CD14-positive monocyte (primary cell): ENCODE measurements around the gene WDR72. TPM values are rescaled to one million over a fixed set of nuclear protein-coding genes. Genes with fewer than 3 reads are reported as not detected.

Experiments
- DNase-seq, 3 donors: peaks; one replicate each; pipeline ENCODE4 v3.0.0-alpha.2; 2011 to 2022
- H2AFZ ChIP-seq: 2 replicates; pipeline ENCODE4 v1.6.0; 2012; ENCODE audit warnings: mild to moderate bottlenecking, low read depth, low read length, inconsistent platforms; ENCODE audit not compliant: insufficient read depth, poor library complexity, severe bottlenecking
- H3K27ac ChIP-seq, 2 donors: 1 replicate in 1 of 2; 2 replicates in 1 of 2; pipeline ENCODE4 v1.5.1; 2012 to 2013; ENCODE audit warnings: low read length in 2 of 2, control low read depth in 1 of 2, inconsistent platforms in 1 of 2, low read depth in 1 of 2, mild to moderate bottlenecking in 1 of 2
- H3K27me3 ChIP-seq, 2 donors: one replicate each; pipeline versions ENCODE4 v1.6.0 to v1.6.1; 2011 to 2013; ENCODE audit warnings: low read length in 2 of 2; ENCODE audit not compliant: control insufficient read depth in 2 of 2, insufficient read depth in 2 of 2
- H3K36me3 ChIP-seq, 2 donors: replicated peaks in 1 of 2; 1 replicate in 1 of 2; 2 replicates in 1 of 2; pipeline versions ENCODE4 v1.5.1 to v1.6.1; 2012 to 2013; ENCODE audit warnings: low read length in 2 of 2, control low read depth in 1 of 2, inconsistent platforms in 1 of 2, mild to moderate bottlenecking in 1 of 2; ENCODE audit not compliant: insufficient read depth in 2 of 2, control insufficient read depth in 1 of 2
- H3K4me1 ChIP-seq, 2 donors: 1 replicate in 1 of 2; 2 replicates in 1 of 2; pipeline versions ENCODE4 v1.5.1 to v1.6.1; 2012 to 2013; ENCODE audit warnings: low read length in 2 of 2, control low read depth in 1 of 2, inconsistent platforms in 1 of 2, mild to moderate bottlenecking in 1 of 2, moderate library complexity in 1 of 2; ENCODE audit not compliant: insufficient read depth in 2 of 2, control insufficient read depth in 1 of 2
- H3K4me2 ChIP-seq: replicated peaks from 2 replicates; pipeline ENCODE3; 2012; ENCODE audit warnings: low read length, moderate library complexity, mild to moderate bottlenecking; ENCODE audit not compliant: poor library complexity, severe bottlenecking; ENCODE audit errors: extremely low read depth
- H3K4me3 ChIP-seq, 3 experiments: fragments of 200-600 bp in 1 of 3; sonication (generic) in 1 of 3; replicated peaks in 1 of 3; 1 replicate in 2 of 3; 2 replicates in 1 of 3; pipeline ENCODE4 v1.5.1; 2011 to 2013; ENCODE audit warnings: low read length in 3 of 3, mild to moderate bottlenecking in 3 of 3, control low read depth in 2 of 3, low read depth in 2 of 3, inconsistent platforms in 1 of 3, moderate library complexity in 1 of 3
- H3K79me2 ChIP-seq: 2 replicates; pipeline ENCODE4 v1.6.0; 2012; ENCODE audit warnings: mild to moderate bottlenecking, control low read depth, inconsistent platforms, low read length, moderate library complexity; ENCODE audit not compliant: insufficient read depth
- H3K9ac ChIP-seq: 2 replicates; pipeline ENCODE4 v1.6.0; 2017; ENCODE audit warnings: low read length, mild to moderate bottlenecking; ENCODE audit not compliant: insufficient read depth, poor library complexity, severe bottlenecking
- H3K9me3 ChIP-seq, 2 donors: replicated peaks in 1 of 2; 1 replicate in 1 of 2; 2 replicates in 1 of 2; pipeline versions ENCODE4 v1.5.1 to v1.6.1; 2012 to 2013; ENCODE audit warnings: low read length in 2 of 2, control low read depth in 1 of 2; ENCODE audit not compliant: control insufficient read depth in 1 of 2, insufficient read depth in 1 of 2
- H4K20me1 ChIP-seq: 2 replicates; pipeline ENCODE4 v1.6.0; 2012; ENCODE audit warnings: mild to moderate bottlenecking, low read length, control low read depth, moderate library complexity; ENCODE audit not compliant: insufficient read depth
- H3K27ac Mint-ChIP-seq, 7 donors: one replicate each; pipeline ENCODE4 v1.8.0; 2020; ENCODE audit warnings: mild to moderate bottlenecking in 7 of 7, mixed read lengths in 7 of 7, moderate library complexity in 6 of 7, inconsistent platforms in 2 of 7
- H3K27me3 Mint-ChIP-seq, 3 donors: one replicate each; pipeline ENCODE4 v1.8.0; 2021 to 2022; ENCODE audit warnings: low read depth in 3 of 3, mild to moderate bottlenecking in 3 of 3, mixed read lengths in 3 of 3, moderate library complexity in 3 of 3, inconsistent platforms in 1 of 3
- H3K36me3 Mint-ChIP-seq, 2 donors: one replicate each; pipeline ENCODE4 v1.8.0; 2020; ENCODE audit warnings: mixed read lengths in 2 of 2, inconsistent platforms in 1 of 2, mild to moderate bottlenecking in 1 of 2
- H3K4me1 Mint-ChIP-seq: one replicate; pipeline ENCODE4 v1.8.0; 2020; ENCODE audit warnings: mild to moderate bottlenecking, mixed read lengths
- H3K4me3 Mint-ChIP-seq, 2 donors: one replicate each; pipeline ENCODE4 v1.8.0; 2020; ENCODE audit warnings: mild to moderate bottlenecking in 2 of 2, mixed read lengths in 2 of 2, moderate library complexity in 1 of 2
- H3K9me3 Mint-ChIP-seq, 7 donors: one replicate each; pipeline ENCODE4 v1.8.0; 2020 to 2022; ENCODE audit warnings: mixed read lengths in 7 of 7, mild to moderate bottlenecking in 6 of 7, moderate library complexity in 6 of 7, inconsistent platforms in 2 of 7
- WGBS: methylation state at CpG from one replicate; pipeline ENCODE4 v1.1.5; 2013; ENCODE audit warnings: missing lambda C conversion rate; ENCODE audit not compliant: insufficient coverage; 5-methylcytosine and 5-hydroxymethylcytosine counted together
- intact Hi-C, 2 donors: fragments of 100-400 bp; cut with micrococcal nuclease; formaldehyde crosslinking; loops; one replicate each; pipeline versions ENCODE4 v1.15.0 to v1.15.1; 2023
- polyA plus RNA-seq, 3 donors: library from polyadenylated mRNA; depleted of rRNA in 1 of 3; unstranded in 2 of 3; stranded (reverse) in 1 of 3; fragments of 300-500 nt in 2 of 3; fragments of >200 nt in 1 of 3; fragmentation: Illumina TruSeq in 2 of 3; gene quantifications; 1 replicate in 2 of 3; 2 replicates in 1 of 3; pipeline ENCODE4 v1.2.3, GENCODE V29; 2012 to 2021
- TF ChIP-seq, protein P1 (sequence below): fragments of 200-600 bp; IDR thresholded peaks from one replicate; pipeline ENCODE4 v1.8.0; 2022; ENCODE audit warnings: antibody characterized with exemption, mild to moderate bottlenecking

The WDR72 gene
- polyA plus RNA-seq, 3 donors: not detected

DNA sequence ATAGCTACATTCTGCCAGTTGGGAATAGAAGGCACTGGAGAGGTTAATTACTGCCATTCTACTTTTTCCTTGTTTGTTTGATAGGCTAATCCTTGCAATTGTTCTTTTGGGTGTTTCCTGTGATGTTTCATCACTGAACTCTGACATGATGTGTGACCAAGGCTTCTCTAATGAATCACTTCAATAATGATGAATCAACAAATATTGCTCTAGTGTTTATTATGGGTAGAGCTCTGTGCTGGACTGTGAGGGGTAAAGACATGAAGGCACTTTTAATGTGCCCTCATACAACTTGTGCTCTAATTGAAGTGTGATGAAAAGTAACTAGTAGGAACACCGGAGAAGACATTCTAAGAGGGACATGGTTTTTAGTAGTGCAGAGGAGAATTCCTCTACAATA lies 233.6 kb downstream of the WDR72 start:
- no peaks in the 10 kb centered on the region for H3K4me1 Mint-ChIP-seq
- intact Hi-C loops: no loop called here
- no peaks in the 10 kb centered on the region for H3K36me3 Mint-ChIP-seq

DNA sequence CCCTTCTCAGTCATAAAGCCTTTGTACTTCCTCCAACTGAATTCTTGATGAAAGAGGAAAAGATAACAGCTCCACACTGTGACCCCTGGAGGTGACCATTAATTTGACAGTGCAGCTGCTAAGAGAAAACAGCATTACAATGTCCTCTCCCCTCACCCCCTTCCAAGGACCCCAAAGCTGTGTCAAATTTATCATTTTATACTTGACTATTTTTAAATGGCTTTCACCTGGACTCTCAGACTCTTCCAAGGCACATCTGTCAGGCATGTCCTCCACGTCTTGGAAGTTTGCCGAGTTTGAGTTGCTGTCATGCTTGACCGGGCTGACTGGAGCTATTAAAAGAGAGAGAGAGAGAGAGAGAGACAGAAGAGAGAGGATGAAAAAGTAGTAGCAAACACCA lies 236.5 kb downstream of the WDR72 start:
- intact Hi-C loops: no loop called here
- Histone ChIP-seq H3K79me2 (no peaks in the 10 kb centered on the region), H2AFZ (no peak overlapping the region), H3K4me2 (no peak overlapping the region), H3K4me1 (no peaks in the 10 kb centered on the region), H3K27me3 (no peaks in the 10 kb centered on the region), H3K9ac (no peak overlapping the region), H3K36me3 (no peaks in the 10 kb centered on the region), H3K27ac (no peak overlapping the region), H3K4me3 (no peak overlapping the region), H3K9me3 (no peaks in the 10 kb centered on the region), H4K20me1 (no peaks in the 10 kb centered on the region)
- WGBS: no CpG with 5 or more reads among the region's 3 CpGs
- Mint-ChIP-seq H3K27ac (no peak overlapping the region), H3K36me3 (no peaks in the 10 kb centered on the region), H3K9me3 (peaks cover 0 to 2% (median 0%) of the 10 kb centered on the region in 7 donors), H3K4me1 (no peaks in the 10 kb centered on the region), H3K4me3 (no peak overlapping the region), H3K27me3 (no peaks in the 10 kb centered on the region)
- TF ChIP-seq, protein P1, sequence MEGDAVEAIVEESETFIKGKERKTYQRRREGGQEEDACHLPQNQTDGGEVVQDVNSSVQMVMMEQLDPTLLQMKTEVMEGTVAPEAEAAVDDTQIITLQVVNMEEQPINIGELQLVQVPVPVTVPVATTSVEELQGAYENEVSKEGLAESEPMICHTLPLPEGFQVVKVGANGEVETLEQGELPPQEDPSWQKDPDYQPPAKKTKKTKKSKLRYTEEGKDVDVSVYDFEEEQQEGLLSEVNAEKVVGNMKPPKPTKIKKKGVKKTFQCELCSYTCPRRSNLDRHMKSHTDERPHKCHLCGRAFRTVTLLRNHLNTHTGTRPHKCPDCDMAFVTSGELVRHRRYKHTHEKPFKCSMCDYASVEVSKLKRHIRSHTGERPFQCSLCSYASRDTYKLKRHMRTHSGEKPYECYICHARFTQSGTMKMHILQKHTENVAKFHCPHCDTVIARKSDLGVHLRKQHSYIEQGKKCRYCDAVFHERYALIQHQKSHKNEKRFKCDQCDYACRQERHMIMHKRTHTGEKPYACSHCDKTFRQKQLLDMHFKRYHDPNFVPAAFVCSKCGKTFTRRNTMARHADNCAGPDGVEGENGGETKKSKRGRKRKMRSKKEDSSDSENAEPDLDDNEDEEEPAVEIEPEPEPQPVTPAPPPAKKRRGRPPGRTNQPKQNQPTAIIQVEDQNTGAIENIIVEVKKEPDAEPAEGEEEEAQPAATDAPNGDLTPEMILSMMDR: no peak
- no peak for DNase-seq

More for the DNA sequence above, 233.6 kb downstream of the WDR72 start:
- no peaks in the 10 kb centered on the region for H3K9me3 ChIP-seq
- H4K20me1 ChIP-seq: no peaks in the 10 kb centered on the region
- no peaks in the 10 kb centered on the region for H3K27me3 ChIP-seq
- no peaks in the 10 kb centered on the region for H3K36me3 ChIP-seq
- Mint-ChIP-seq H3K27me3 (no peaks in the 10 kb centered on the region), H3K4me3 (no peak overlapping the region), H3K27ac (no peak overlapping the region), H3K9me3 (peaks cover 0 to 4% (median 0%) of the 10 kb centered on the region in 7 donors)
- no peak overlapping the region for H3K27ac ChIP-seq
- H2AFZ ChIP-seq: no peak overlapping the region
- H3K4me2 ChIP-seq: no peak overlapping the region
- DNase-seq: no peak
- H3K4me3 ChIP-seq: no peak overlapping the region
- H3K79me2 ChIP-seq: no peaks in the 10 kb centered on the region
- H3K9ac ChIP-seq: no peak overlapping the region
- TF ChIP-seq, protein P1: no peak
- WGBS: no CpG with 5 or more reads among the region's 1 CpG
- no peaks in the 10 kb centered on the region for H3K4me1 ChIP-seq
